HG03108 (cell line): ENCODE measurements around the gene SRP72.
"Not testable (repeated sequence)": the region's sequence is repeated elsewhere in the genome, so short reads cannot be mapped to it uniquely, and the experiment has no call there.

Source experiments
- ATAC-seq: cut with Tn5 transposase; IDR thresholded peaks from one replicate; pipeline ENCODE4 v1.9.1; 2021; ENCODE audit warnings: moderate library complexity; ENCODE audit not compliant: unreplicated experiment

The SRP72 gene

GRCh38 chr4:56464581-56464980 is 2.8 kb upstream of the SRP72 start:
- no peak for ATAC-seq

DNA sequence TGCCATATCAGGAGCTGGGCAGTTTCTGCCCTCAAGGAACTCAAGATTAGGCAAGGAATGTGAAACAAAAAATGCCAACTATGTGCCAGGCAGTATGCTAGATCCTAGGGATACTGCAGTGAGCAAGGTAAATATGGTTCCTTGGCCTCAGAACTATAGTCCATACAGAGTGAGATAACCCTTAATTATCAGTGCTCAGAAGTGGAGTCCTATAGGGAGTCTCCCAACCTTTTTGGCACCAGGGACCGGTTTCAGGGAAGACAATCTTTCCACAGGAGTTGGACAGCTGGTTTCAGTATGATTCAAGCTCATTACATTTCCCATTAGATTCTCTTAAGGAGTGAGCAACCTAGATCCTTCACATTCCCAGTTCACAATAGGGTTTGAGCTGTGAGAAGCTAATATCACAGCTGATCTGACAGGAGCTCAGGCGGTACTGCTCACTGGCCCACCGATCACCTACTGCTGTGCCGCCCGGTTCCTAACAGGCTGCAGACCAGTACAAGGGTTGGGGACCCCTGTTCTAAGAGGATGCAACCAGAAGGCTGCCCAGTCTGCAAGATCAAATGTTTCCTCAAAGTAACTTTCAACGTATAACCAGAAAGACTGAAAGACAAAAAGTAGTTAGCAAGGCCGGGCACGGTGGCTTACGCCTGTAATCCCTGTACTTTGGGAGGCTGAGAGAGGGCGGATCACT is 1.7 kb upstream of the SRP72 start:
- ATAC-seq, result no peak

GRCh38 chr4:56466296-56466761 is 1.1 kb upstream of the SRP72 start:
- not testable (repeated sequence) for ATAC-seq

DNA sequence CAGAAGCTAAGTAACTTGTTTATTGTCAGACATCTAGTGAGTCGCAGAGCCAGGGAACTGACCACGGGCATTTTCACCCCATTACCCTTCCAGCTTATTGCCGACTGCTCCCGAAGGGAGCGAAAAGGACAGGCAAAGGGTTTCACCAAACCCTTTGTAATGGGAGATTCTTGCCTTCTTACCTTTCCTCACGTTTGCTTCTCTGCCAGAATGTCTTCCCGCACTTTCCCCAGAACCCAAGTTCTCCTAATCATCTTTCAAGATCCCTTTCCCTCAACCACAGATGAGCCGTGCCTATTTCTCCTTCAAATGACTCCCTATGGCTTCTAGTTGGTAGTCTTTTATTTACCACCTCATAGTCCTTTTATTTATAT is 520 bp upstream of the SRP72 start:
- no peak for ATAC-seq

DNA sequence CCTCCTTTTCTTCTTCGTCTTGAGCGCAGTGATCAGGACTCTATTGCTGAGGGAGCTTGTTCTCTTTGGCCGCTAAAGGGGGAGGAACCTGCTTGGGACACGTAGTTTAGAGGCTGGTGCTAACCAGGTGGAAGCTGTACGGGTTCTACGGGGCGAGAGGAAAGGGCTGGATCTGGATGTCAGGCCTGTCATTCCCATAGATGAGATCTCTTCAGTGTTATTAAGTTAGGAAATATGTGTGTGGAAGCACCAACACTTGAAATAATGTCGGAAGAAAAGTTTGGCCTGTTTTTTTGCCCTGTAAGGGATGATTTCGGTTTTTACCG is 643 bp downstream of the SRP72 start:
- peak; percentile 45 for ATAC-seq

GRCh38 chr4:56469489-56470210 is 2.2 kb downstream of the SRP72 start:
- no peak for ATAC-seq

GRCh38 chr4:56475917-56476316 is 8.5 kb downstream of the SRP72 start:
- peak; percentile 75 for ATAC-seq

DNA sequence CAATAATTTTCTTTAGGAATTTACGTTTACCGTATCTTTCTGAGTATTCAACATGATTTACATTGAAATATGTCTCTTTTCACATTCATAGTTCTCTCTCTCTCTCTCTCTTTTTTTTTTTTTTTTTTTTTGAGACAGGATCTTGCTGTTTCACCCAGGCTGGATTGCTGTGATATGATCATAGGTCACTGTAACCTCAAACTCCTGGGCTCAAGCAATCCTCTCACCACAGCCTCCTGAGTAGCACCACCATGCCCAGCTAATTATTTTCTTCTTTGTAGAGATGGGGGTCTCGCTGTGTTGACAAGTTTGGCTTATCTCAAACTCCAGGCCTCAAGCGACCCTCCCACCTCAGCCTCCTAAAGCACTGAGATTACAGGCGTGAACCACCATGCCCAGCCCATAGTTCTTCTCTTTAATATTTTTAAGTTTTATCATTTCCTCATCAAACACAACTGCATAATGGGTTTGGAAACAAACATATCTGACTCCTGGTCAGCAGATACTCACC is 9.8 kb downstream of the SRP72 start:
- no peak for ATAC-seq

DNA sequence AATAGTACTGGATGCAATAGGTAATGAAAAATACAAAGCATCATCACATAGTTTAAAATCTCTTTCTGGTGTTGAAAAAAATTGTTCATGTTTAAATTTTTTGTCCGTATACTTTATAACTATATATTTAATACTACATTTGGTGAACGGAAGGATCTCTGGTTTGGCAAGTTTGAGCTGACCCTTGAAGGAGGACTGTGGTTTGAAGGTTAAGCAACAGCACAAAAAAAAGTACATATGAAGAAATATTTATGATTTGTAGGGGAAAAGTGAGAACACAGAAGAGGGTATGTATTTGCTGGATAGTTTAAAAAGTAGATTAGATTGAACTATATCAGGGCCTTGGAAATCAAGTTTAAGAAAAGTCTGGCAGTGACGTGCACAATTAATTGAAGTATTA is 13.3 kb downstream of the SRP72 start:
- no peak for ATAC-seq

- ATAC-seq, result no peak
Measured at GRCh38 chr4:56496241-56496640, 28.8 kb downstream of the SRP72 start.

DNA sequence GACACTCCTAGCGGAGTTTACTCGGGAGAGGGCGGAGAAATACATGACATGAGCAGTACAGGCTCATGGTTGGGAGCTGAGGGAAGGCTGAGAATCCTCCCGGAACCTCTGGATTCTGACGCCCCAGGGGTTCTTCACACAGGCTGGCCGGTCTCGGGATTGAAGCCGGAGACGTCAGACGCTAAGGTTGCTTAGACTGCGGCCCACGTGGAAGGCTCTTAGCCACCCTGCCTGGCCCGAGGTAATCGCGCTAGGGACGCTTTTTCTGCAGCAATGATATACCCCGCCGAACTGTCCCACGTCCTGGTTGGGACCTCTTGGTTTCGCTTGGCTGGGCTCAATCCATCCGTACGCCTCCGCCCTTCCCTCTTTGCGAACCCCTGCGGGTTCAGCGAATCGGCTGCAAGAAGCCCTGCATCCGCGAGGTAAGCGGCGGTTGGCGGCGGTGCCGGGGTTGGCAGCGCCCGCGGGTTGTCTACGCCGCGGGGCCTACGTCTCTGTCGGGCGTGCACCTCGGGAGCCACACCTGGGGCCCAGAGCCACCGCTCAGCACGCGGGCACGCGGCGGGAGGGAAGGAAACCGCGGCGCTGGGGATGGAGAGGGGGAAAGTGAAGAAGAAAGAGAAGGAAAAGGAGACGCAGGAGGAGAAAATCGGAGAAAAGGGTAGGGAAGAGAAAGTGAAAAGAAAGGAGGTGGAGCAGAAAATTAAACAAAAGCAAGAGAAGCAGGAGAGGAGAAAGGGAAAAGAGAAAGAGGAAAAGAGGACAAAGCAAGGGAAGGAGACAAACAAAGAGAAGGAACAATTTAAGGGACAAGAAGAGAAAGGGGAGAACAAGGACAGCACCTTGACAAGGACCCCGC is 38.1 kb downstream of the SRP72 start, which contains the start of gene ARL9:
ARL9 (plus strand) TSS at position 523 of the 862 bp plus-strand sequence; CDS start at position 595, 72 bp downstream.
- ATAC-seq, result no peak

GRCh38 chr4:56511098-56511497 is 43.7 kb downstream of the SRP72 start:
- ATAC-seq, result no peak

- no peak for ATAC-seq
Measured at GRCh38 chr4:56512166-56512565, 44.7 kb downstream of the SRP72 start.

DNA sequence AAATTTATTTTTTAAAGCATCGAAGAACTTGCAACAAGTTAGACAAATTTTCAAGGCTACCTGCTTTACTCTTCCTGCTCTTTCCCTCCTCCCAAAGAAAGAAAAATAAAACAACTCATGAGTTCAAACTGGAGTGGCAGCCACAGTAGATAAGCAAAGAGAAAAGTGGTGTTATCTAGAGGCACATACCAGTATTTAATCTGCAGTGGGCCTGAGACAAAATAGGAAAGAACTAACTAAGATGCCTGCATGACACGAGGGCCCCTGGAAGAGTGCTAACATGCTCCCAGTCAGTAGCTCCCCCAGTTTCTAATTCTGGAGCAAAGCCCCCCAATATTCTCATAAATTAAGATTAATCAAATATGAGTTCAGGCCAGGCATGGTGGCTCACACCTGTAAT is 46.1 kb downstream of the SRP72 start:
- no peak for ATAC-seq

- ATAC-seq, result peak; percentile 91
Measured at GRCh38 chr4:56530269-56531148, 63.1 kb downstream of the SRP72 start.

GRCh38 chr4:56531149-56531770 is 63.8 kb downstream of the SRP72 start:
- no peak for ATAC-seq

- no peak for ATAC-seq
Measured at GRCh38 chr4:56531823-56532222, 64.4 kb downstream of the SRP72 start.

DNA sequence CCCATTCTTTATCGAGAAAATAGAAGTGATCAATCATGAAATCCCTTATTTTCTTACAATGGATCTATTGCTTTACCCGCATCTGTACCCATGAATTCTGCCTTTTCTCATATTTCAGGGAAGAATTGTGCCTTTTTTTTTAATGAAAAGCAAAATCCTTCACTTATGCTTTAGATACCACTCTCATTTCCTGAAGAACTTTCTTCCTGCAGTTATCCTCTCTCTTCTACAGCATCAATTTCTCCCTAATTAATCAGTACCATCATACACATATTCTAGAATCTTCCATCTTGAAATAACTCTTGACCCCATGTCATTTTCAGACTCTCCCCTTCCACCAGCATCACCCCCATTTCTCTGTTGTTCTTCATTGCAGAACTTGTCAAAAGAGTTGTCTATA is 64.8 kb downstream of the SRP72 start:
- no peak for ATAC-seq

DNA sequence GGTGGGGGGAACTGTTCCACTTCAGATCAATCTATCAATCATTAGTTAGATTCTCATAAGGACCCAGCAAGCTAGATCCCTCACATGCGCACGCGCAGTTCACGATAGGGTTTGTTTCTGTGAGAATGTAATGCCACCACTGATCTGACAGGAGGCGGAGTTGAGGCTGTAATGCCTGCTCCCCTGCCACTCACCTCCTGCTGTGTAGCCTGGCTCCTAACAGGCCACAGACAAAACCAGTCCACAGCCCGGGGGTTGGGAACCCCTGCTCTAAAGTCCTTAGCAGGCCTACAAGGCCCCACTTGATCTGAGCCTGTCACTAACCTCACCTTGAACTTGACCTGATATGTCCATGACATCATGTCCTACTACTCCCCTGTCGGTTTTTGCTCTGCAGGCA is 68.5 kb downstream of the SRP72 start:
- no peak for ATAC-seq

- ATAC-seq, result no peak
Measured at GRCh38 chr4:56537147-56537546, 69.7 kb downstream of the SRP72 start.
